PC-3 (cell line): ENCODE data around the gene HPX. TPM values are rescaled to one million over a fixed set of nuclear protein-coding genes. Genes with fewer than 3 reads are reported as not detected.

Experiments used
- ATAC-seq: fragments of 200-7000 bp; cut with Tn5 transposase; 2 replicates; pipeline ENCODE4 v1.9.1; 2020; ENCODE audit warnings: mild to moderate bottlenecking, moderate library complexity
- BruUV-seq: library from RNA; stranded (reverse); fragments of 400-500 nt; replicated peaks from 2 replicates; lab custom pipeline; 2021; lab: Mats Ljungman, UMichigan
- CTCF ChIA-PET: fragments of 300-600 bp; sonication (Branson Sonifier 250); formaldehyde crosslinking; loops from one replicate; lab custom pipeline; 2022; ENCODE audit warnings: antibody characterized with exemption; lab: Charles Lee
- POLR2A ChIA-PET: fragments of 300-600 bp; sonication (Branson Sonifier 250); formaldehyde crosslinking; loops from one replicate; lab custom pipeline; 2022; ENCODE audit warnings: antibody characterized with exemption; ENCODE audit not compliant: unreplicated experiment; lab: Charles Lee
- DNase-seq: peaks from one replicate; pipeline ENCODE4 v3.0.0-alpha.2; 2015
- H2AFZ ChIP-seq: fragments of 300-600 bp; sonication (generic); 2 replicates; pipeline ENCODE4 v1.6.0; 2016; ENCODE audit warnings: antibody characterized with exemption, low read length
- H3F3A ChIP-seq: fragments of 300-600 bp; sonication (generic); one replicate; pipeline ENCODE4 v1.6.0; 2017; ENCODE audit warnings: antibody characterized with exemption, low read length, control low read depth, mild to moderate bottlenecking; ENCODE audit not compliant: unreplicated experiment
- H3K27ac ChIP-seq: fragments of 300-600 bp; sonication (generic); 2 replicates; pipeline ENCODE4 v1.5.1; 2016; ENCODE audit warnings: mild to moderate bottlenecking, low read length
- H3K27me3 ChIP-seq: fragments of 300-600 bp; sonication (generic); 2 replicates; pipeline ENCODE4 v1.6.1; 2016; ENCODE audit warnings: low read length, mixed read lengths
- H3K36me3 ChIP-seq: fragments of 300-600 bp; sonication (generic); 2 replicates; pipeline ENCODE4 v1.6.1; 2016; ENCODE audit warnings: low read depth, mixed run types, low read length, mixed read lengths
- H3K4me1 ChIP-seq: fragments of 300-600 bp; sonication (generic); 2 replicates; pipeline ENCODE4 v1.5.1; 2016; ENCODE audit warnings: low read length; ENCODE audit not compliant: insufficient read depth
- H3K4me2 ChIP-seq: fragments of 300-600 bp; sonication (generic); 2 replicates; pipeline ENCODE4 v1.6.0; 2016; ENCODE audit warnings: low read length
- H3K4me3 ChIP-seq: fragments of 300-600 bp; sonication (generic); 2 replicates; pipeline ENCODE4 v1.5.1; 2016; ENCODE audit warnings: mild to moderate bottlenecking, low read length, mixed read lengths
- H3K79me2 ChIP-seq: fragments of 300-600 bp; sonication (generic); 2 replicates; pipeline ENCODE4 v1.6.1; 2017; ENCODE audit warnings: low read length, mixed read lengths
- H3K9ac ChIP-seq: fragments of 300-600 bp; sonication (generic); 2 replicates; pipeline ENCODE4 v1.6.0; 2016; ENCODE audit warnings: mild to moderate bottlenecking, low read length
- H3K9me2 ChIP-seq: fragments of 300-600 bp; sonication (generic); replicated peaks from 2 replicates; pipeline ENCODE4 v1.6.1; 2016; ENCODE audit warnings: mixed run types, low read length, mixed read lengths
- H3K9me3 ChIP-seq: fragments of 300-600 bp; sonication (generic); 2 replicates; pipeline ENCODE4 v1.6.1; 2016; ENCODE audit warnings: low read length, mixed read lengths
- H4K20me1 ChIP-seq: fragments of 300-600 bp; sonication (generic); 2 replicates; pipeline ENCODE4 v1.6.1; 2016; ENCODE audit warnings: low read length, mixed read lengths
- EZH2 ChIP-seq: fragments of 300-600 bp; sonication (generic); IDR thresholded peaks from one replicate; pipeline ENCODE4 v1.6.1; 2017; ENCODE audit warnings: antibody characterized with exemption, mild to moderate bottlenecking, low read length; ENCODE audit not compliant: unreplicated experiment
- EZH2phosphoT487 ChIP-seq: fragments of 300-600 bp; sonication (generic); IDR thresholded peaks from 2 replicates; pipeline ENCODE4 v1.6.1; 2018; ENCODE audit warnings: mild to moderate bottlenecking, antibody characterized with exemption, low read length, borderline replicate concordance
- intact Hi-C: fragments of 100-400 bp; cut with micrococcal nuclease; formaldehyde crosslinking; loops from 2 replicates; pipeline ENCODE4 v1.9.0; 2023
- total RNA-seq: library from RNA; depleted of rRNA; stranded (reverse); fragments of >200 nt; gene quantifications from 2 replicates; pipeline ENCODE4 v1.2.3, GENCODE V29; 2014
- TF ChIP-seq, protein P1 (sequence below): fragments of 300-600 bp; sonication (generic); conservative IDR thresholded peaks from 2 replicates; pipeline ENCODE4 v1.5.1; 2017; ENCODE audit warnings: antibody characterized with exemption, low read depth, mild to moderate bottlenecking, low read length

Gene HPX
- total RNA-seq, 1 experiment from 2014 or later: 1.6 TPM

DNA sequence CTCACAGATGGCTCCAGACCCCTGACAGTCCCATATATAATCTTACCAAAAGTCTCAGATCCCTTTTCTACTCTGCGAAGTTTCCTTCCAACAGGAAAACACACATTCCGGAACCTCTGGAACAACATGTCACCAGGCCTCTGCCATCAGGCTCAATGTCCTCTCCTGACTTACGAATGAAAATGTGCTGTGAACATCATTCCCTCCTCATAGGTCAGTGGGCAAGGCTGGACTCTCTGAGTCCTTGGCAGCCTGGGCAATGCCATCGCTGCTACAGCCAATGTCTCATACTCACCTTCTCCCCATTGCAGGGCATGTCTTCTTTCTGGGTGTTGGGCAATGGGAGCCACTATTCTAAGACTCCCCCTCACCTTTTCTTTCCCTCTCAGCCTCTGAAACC lies 1.7 kb upstream of the HPX start:
- BruUV-seq: no TSS peak
- no peaks in the 10 kb centered on the region for H4K20me1 ChIP-seq
- CTCF ChIA-PET: interaction anchor here (1.4 kb wide), 1 partner anchor 67 kb away, joined by 9 read pairs; no protein-coding TSS in a partner anchor
- no peaks in the 10 kb centered on the region for H3K9me2 ChIP-seq
- intact Hi-C loops: no loop called here
- no peak overlapping the region for H3K9ac ChIP-seq
- H3K9me3 ChIP-seq: no peaks in the 10 kb centered on the region
- no peaks in the 10 kb centered on the region for H3K27me3 ChIP-seq
- H3K79me2 ChIP-seq: no peaks in the 10 kb centered on the region
- no peak overlapping the region for H3K4me2 ChIP-seq
- no peaks in the 10 kb centered on the region for H3F3A ChIP-seq
- no peak overlapping the region for H2AFZ ChIP-seq
- no peak overlapping the region for H3K27ac ChIP-seq
- ATAC-seq (no peak), DNase-seq (no peak)
- H3K4me3 ChIP-seq: no peak overlapping the region
- TF ChIP-seq EZH2phosphoT487: no peak
- TF ChIP-seq EZH2: no peak
- TF ChIP-seq, protein P1, sequence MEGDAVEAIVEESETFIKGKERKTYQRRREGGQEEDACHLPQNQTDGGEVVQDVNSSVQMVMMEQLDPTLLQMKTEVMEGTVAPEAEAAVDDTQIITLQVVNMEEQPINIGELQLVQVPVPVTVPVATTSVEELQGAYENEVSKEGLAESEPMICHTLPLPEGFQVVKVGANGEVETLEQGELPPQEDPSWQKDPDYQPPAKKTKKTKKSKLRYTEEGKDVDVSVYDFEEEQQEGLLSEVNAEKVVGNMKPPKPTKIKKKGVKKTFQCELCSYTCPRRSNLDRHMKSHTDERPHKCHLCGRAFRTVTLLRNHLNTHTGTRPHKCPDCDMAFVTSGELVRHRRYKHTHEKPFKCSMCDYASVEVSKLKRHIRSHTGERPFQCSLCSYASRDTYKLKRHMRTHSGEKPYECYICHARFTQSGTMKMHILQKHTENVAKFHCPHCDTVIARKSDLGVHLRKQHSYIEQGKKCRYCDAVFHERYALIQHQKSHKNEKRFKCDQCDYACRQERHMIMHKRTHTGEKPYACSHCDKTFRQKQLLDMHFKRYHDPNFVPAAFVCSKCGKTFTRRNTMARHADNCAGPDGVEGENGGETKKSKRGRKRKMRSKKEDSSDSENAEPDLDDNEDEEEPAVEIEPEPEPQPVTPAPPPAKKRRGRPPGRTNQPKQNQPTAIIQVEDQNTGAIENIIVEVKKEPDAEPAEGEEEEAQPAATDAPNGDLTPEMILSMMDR: no peak
- POLR2A ChIA-PET: no interaction called here
- no peaks in the 10 kb centered on the region for H3K4me1 ChIP-seq
- no peaks in the 10 kb centered on the region for H3K36me3 ChIP-seq

DNA sequence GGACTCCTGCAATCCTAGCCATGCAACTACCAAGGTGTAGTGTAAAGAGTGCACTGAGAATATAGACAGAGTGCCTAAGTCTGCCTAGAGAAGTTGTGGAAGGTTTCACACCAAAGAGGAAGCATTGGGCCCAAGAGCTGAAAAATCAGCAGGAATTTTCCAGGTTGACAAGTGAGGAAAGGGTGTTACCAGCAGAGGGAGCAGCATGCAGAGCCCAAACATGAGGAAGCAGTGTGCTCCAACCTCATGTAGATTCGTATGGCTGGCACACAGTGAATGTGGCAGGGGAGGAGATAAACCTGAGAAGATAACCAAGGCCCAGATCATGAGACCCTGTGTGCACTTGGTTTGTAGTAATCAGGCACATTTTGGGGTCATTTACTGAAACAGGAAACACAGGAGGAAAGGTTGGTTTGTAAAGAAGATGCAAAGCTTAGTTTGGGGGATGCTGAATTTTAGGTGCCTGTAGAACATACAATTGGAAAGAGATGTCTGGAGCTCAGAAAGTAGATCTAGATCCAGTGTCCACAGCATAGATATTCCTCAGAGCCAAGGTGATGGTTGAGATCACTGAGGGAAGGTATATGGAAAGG lies 1.7 kb downstream of the HPX start:
- H3K9me2 ChIP-seq: no peaks in the 10 kb centered on the region
- no peak overlapping the region; the same call in 1 of the 2 replicates for H2AFZ ChIP-seq

More for the DNA sequence above, 1.7 kb downstream of the HPX start:
- Histone ChIP-seq H4K20me1 (no peaks in the 10 kb centered on the region), H3K9me3 (no peaks in the 10 kb centered on the region), H3K79me2 (no peaks in the 10 kb centered on the region), H3K27ac (no peak overlapping the region), H3K36me3 (no peaks in the 10 kb centered on the region), H3K4me2 (no peak overlapping the region), H3F3A (no peaks in the 10 kb centered on the region), H3K27me3 (no peaks in the 10 kb centered on the region), H3K4me1 (no peaks in the 10 kb centered on the region), H3K9ac (no peak overlapping the region), H3K4me3 (no peak overlapping the region)
- CTCF ChIA-PET: interaction anchor here (1.0 to 1.2 kb wide), 2 partner anchors 20 to 60 kb away, joined by 3 to 5 read pairs; no protein-coding TSS in a partner anchor
- peak; percentile 46; the same call in 1 of the 2 replicates for ATAC-seq
- TF ChIP-seq, protein P1: peak; percentile 66
- TF ChIP-seq EZH2 (no peak), EZH2phosphoT487 (no peak)
- POLR2A ChIA-PET: no interaction called here
- BruUV-seq: no TSS peak
- DNase-seq: peak; percentile 52
- intact Hi-C loops: loop anchor here (1.0 to 5.0 kb wide), 2 partner anchors 66 to 228 kb away; no protein-coding TSS in a partner anchor
